Brain microvascular endothelial cell (primary cell): Measurements from ENCODE around the gene ELFN1.

Source experiments
- DNase-seq: peaks from one replicate; pipeline ENCODE4 v3.0.0-alpha.2; 2020
- H3K27ac ChIP-seq: fragments of 250-450 bp; sonication (Bioruptor Pico); 2 replicates; pipeline ENCODE4 v1.5.1; 2020; ENCODE audit warnings: mild to moderate bottlenecking, moderate library complexity
- H3K27me3 ChIP-seq: fragments of 250-450 bp; sonication (Bioruptor Pico); replicated peaks from 2 replicates; pipeline ENCODE4 v1.5.1; 2020; ENCODE audit warnings: mild to moderate bottlenecking
- H3K36me3 ChIP-seq: fragments of 250-450 bp; sonication (Bioruptor Pico); replicated peaks from 2 replicates; pipeline ENCODE4 v1.5.1; 2020; ENCODE audit warnings: mild to moderate bottlenecking
- H3K4me3 ChIP-seq: 2 replicates; pipeline ENCODE4 v1.5.1; 2011; ENCODE audit warnings: low read depth, mild to moderate bottlenecking, control low read depth, low read length, moderate library complexity
- CTCF ChIP-seq: IDR thresholded peaks from 2 replicates; pipeline ENCODE4 v1.5.1; 2011; ENCODE audit warnings: low read depth, mild to moderate bottlenecking, moderate library complexity, low read length, control low read depth, inconsistent platforms; ENCODE audit errors: missing control alignments
- in situ Hi-C: cut with HindIII; loops from 2 replicates; pipeline ENCODE4 v1.10.0; 2017; ENCODE audit warnings: low sequenced_read_pairs, low pct_ligation_motif_present

Gene ELFN1

DNA sequence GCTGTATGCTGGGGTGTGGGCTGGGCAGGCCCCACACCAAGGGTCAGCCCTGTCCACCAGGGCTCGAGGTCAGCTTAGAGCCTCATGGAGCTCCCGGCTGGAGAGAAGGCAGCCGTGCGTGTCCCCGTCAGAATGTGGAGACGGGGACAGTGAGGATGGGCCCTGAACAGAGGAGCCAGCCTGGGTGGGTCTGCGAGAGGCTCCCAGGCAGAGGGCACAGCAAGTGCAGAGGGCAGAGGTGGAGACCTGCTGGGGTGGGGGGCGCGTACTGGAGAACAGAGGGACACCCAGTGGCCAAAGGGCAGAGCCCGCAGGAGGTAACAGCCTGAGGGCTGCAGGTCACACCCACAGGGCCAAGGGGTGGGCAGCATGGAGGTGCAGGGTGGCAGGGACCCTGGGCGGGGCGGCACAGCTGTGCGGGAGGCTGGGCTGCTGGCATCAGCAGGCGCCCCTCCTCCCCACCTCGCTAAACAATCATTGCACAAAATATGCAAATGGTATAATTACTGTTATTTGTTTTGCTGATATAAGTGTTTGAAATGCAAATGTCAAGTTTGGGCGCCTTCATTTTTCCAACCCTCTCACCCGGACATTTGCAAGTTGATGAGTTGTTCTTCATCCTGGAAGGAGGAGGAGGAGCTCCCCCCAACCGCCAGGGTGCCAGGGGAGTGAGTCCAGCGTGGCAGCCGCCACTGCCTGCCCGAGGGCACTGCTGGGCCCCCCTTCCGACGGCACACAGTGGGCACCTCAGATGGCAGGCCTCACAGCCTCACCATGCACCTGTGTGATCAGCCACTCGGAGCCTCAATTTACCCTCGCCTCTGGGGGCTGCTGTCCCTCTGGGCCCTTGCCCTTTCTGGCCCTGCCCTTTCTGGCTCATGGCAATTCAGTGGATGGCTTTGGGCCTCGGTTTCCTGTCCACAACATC, 35.0 kb downstream of the ELFN1 start:
- no peak for DNase-seq
- Histone ChIP-seq H3K27ac (no peak overlapping the region), H3K27me3 (no peaks in the 10 kb centered on the region), H3K4me3 (no peak overlapping the region), H3K36me3 (no peaks in the 10 kb centered on the region)
- in situ Hi-C loops, result no loop called here
- TF ChIP-seq CTCF, result no peak

GRCh38 chr7:1705856-1706255, 35.8 kb downstream of the ELFN1 start:
- H3K36me3 ChIP-seq, result no peaks in the 10 kb centered on the region
- TF ChIP-seq CTCF, result no peak
- no peak for DNase-seq
- no peak overlapping the region for H3K27ac ChIP-seq
- H3K4me3 ChIP-seq, result no peak overlapping the region
- H3K27me3 ChIP-seq, result no peaks in the 10 kb centered on the region
- in situ Hi-C loops, result no loop called here

DNA sequence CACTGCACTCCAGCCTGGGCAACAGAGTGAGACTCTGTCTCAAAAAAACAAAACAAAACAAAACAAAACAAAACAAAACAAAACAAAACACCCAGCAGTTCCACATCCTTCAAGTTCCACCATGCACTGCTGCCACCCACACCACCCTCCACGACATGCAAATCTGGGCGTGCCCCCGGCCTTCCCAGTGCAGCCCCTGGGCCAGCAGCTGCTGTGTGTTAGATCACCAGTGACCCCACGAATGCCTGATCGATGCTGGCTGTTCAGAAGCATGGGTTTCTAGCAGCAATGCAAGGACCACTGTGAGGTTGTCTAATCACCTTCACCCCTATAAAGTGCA, 36.3 kb downstream of the ELFN1 start:
- H3K27ac ChIP-seq, result no peak overlapping the region
- no peak for DNase-seq
- no peak for TF ChIP-seq CTCF
- H3K4me3 ChIP-seq, result no peak overlapping the region
- H3K36me3 ChIP-seq, result no peaks in the 10 kb centered on the region
- in situ Hi-C loops, result no loop called here
- no peaks in the 10 kb centered on the region for H3K27me3 ChIP-seq

- H3K27me3 ChIP-seq, result no peaks in the 10 kb centered on the region
- no peak for TF ChIP-seq CTCF
- DNase-seq, result no peak
- H3K4me3 ChIP-seq, result no peak overlapping the region
- in situ Hi-C loops, result no loop called here
- no peaks in the 10 kb centered on the region for H3K36me3 ChIP-seq
- no peak overlapping the region for H3K27ac ChIP-seq
Observed at GRCh38 chr7:1706721-1707613, 36.9 kb downstream of the ELFN1 start.

GRCh38 chr7:1707756-1708595, 37.9 kb downstream of the ELFN1 start:
- TF ChIP-seq CTCF, result peak; percentile 45
- in situ Hi-C loops, result no loop called here

More at GRCh38 chr7:1707756-1708595, 37.9 kb downstream of the ELFN1 start:
- H3K36me3 ChIP-seq, result no peaks in the 10 kb centered on the region
- no peak for DNase-seq
- H3K27ac ChIP-seq, result no peak overlapping the region
- H3K27me3 ChIP-seq, result no peaks in the 10 kb centered on the region
- H3K4me3 ChIP-seq, result no peak overlapping the region
